GM06990 (cell line): Measurements from ENCODE around the gene AGBL4.

Experiments used
- DNase-seq: peaks from one replicate; pipeline ENCODE4 v3.0.0-alpha.2; 2011; ENCODE audit not compliant: insufficient read length; ENCODE audit errors: extremely low read depth
- H3K27me3 ChIP-seq: replicated peaks from 2 replicates; pipeline ENCODE4 v1.6.0; 2011; ENCODE audit warnings: low read length; ENCODE audit not compliant: control insufficient read depth, insufficient read depth
- H3K36me3 ChIP-seq: 2 replicates; pipeline ENCODE4 v1.5.1; 2011; ENCODE audit warnings: low read length; ENCODE audit not compliant: control insufficient read depth, insufficient read depth
- H3K4me3 ChIP-seq: replicated peaks from 2 replicates; pipeline ENCODE4 v1.5.1; 2011; ENCODE audit warnings: low read depth, mild to moderate bottlenecking, control low read depth, low read length
- CTCF ChIP-seq: IDR thresholded peaks from 2 replicates; pipeline ENCODE4 v1.5.1; 2011; ENCODE audit warnings: low read length, control low read depth, mild to moderate bottlenecking, inconsistent platforms; ENCODE audit not compliant: insufficient read depth, poor library complexity, severe bottlenecking

Gene AGBL4

GRCh38 chr1:49225464-49225863 is 798.3 kb downstream of the AGBL4 start:
- no peaks in the 10 kb centered on the region for H3K27me3 ChIP-seq
- H3K4me3 ChIP-seq = no peak overlapping the region
- no peak for DNase-seq
- TF ChIP-seq CTCF = no peak
- no peaks in the 10 kb centered on the region for H3K36me3 ChIP-seq

- no peak for TF ChIP-seq CTCF
- Histone ChIP-seq H3K27me3 (no peaks in the 10 kb centered on the region), H3K36me3 (no peaks in the 10 kb centered on the region), H3K4me3 (no peak overlapping the region)
- no peak for DNase-seq
These were observed 810.5 kb downstream of the AGBL4 start for GRCh38 chr1:49213301-49213700.

GRCh38 chr1:49208712-49209111 is 815.0 kb downstream of the AGBL4 start:
- no peaks in the 10 kb centered on the region for H3K27me3 ChIP-seq
- no peak for DNase-seq
- no peak for TF ChIP-seq CTCF

GRCh38 chr1:49204720-49205119 is 819.0 kb downstream of the AGBL4 start:
- H3K27me3 ChIP-seq = no peaks in the 10 kb centered on the region
- no peaks in the 10 kb centered on the region for H3K36me3 ChIP-seq
- TF ChIP-seq CTCF = no peak
- DNase-seq = no peak
- no peak overlapping the region for H3K4me3 ChIP-seq

More at GRCh38 chr1:49208712-49209111, 815.0 kb downstream of the AGBL4 start:
- no peak overlapping the region for H3K4me3 ChIP-seq
- no peaks in the 10 kb centered on the region for H3K36me3 ChIP-seq

- Histone ChIP-seq H3K36me3 (no peaks in the 10 kb centered on the region), H3K4me3 (no peak overlapping the region), H3K27me3 (no peaks in the 10 kb centered on the region)
- DNase-seq = no peak
- TF ChIP-seq CTCF = no peak
These were observed 823.0 kb downstream of the AGBL4 start for GRCh38 chr1:49200738-49201137.

DNA sequence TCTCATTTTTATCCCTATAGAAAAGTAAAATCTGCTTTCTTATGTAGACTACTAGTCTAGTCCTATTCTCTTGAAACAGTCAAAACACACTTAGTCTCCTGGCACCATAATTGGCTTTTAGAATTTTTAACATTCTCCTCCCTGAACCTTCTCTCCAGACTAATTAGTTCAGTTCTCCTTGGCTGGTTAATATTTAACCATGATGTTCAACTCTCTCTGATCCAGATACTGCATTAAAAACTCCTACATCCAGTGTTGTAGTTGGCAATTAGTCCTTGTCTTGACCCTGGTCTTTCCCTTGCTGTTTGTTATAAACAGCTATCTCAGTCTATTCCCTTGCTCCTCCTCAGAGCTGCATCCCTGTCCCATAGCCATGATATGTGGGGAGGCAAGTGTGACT is 824.2 kb downstream of the AGBL4 start:
- no peaks in the 10 kb centered on the region for H3K27me3 ChIP-seq
- DNase-seq = no peak
- H3K36me3 ChIP-seq = no peaks in the 10 kb centered on the region
- TF ChIP-seq CTCF = no peak
- H3K4me3 ChIP-seq = no peak overlapping the region
